Measurements from ENCODE around the gene SIK2.

GRCh38 chr11:111702623-111703022, 100.4 kb downstream of the SIK2 start:
- TF ChIP-seq CTCF (IDR thresholded peaks at IDR 0.05) (no peak), EZH2 (IDR thresholded peaks at IDR 0.05; ENCODE audit: borderline replicate concordance, insufficient read depth, low read depth, low read length, poor library complexity, severe bottlenecking) (no peak)
